Measurements from ENCODE around the gene RAI14.

RAI14 gene

DNA sequence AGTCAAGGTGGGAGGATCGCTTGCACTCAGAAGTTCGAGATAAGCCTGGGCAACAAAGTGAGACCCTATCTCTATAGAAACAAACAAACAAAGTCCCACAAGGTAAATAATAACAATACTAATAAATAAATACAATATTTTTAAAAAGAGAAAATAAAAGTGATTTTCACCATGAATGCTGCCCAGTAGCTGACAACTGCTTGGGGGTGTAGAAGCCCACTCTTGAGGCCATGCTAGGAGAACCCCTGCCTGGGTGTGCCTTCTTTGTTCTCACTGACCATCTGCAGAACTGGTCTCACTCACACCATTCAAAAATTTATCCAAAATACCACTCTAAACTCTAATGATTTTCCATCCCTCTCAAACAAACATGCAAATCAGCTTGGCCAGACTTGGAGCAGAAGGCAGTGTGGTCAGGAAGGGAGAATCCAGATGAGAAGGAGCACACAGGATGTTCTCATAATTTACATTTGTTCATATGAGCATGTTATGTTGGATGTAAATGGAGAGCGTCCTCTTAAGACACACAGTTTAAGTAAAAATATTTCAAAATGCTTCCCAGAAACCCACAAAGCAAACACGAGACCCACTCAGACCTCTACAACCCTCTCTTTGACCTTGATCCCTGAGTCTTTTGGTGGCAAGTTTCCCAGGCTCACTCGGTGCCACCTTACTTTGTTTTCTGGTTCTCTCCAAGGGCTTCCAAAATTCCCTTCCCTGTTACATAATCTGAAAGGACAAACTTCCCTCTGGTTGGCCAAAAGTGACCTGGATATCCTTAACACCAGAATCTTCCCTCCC, 7.9 kb upstream of the RAI14 start:
- no peak for DNase-seq

GRCh38 chr5:34648840-34649158, 7.3 kb upstream of the RAI14 start:
- DNase-seq, result peak; percentile 72

- DNase-seq, result no peak
Measured at GRCh38 chr5:34651791-34652190, 4.3 kb upstream of the RAI14 start.

- no peak for DNase-seq
Measured at GRCh38 chr5:34652466-34652865, 3.7 kb upstream of the RAI14 start.

- DNase-seq, result peak; percentile 85
Measured at GRCh38 chr5:34652914-34653313, 3.2 kb upstream of the RAI14 start.

DNA sequence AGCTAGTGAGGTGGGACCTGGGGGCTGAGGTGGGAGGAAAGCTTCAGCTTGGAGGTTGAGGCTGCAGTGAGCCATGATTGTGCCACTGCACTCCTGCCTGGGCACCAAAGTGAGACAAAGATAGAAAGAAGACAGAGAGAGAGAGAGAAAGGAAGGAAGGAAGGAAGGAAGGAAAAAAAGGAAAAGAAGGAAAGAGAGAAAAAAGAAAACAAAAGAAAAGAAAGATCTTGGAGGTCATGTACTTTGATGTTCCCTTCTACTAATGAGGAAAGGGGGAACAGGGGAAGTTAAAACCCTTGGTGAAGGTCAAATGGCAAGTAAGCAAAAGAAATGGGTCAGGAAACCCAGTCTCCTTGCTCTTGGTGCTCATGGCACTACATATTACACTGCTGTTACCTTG, 2.4 kb upstream of the RAI14 start:
- no peak for DNase-seq

DNA sequence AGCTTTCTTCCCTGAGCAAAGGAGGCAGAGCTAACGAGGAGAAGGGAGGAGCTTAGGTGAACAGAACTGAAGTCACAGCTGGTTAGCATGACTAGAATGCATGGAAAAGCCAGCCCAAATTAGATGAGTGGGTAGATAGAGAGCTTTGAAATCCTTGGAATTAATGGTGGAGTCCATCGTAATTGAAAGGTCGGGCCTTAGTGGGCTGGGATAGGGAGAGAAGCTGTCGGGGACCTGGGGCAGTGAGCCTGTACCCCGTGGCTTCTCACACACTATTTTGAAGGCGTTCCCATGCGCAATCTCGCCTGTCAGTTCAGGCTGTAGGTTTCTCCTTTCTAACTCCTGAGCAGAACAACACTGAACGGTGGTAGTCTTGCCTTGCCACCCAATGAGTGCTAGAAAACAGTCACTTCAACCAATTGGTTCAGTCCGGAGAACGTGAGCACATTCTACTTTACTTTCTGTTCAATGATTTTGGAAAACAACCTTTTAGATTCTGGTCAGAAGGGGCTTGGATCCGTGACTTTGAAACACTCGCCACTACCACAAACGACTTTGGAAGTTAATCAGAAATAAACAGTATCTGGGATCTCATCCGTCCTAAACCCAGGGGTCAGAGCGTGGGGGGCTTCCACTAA, 655 bp upstream of the RAI14 start:
- peak; percentile 86 for DNase-seq

GRCh38 chr5:34656700-34657273, 659 bp downstream of the RAI14 start:
- peak; percentile 22 for DNase-seq

GRCh38 chr5:34657274-34657921, 1.3 kb downstream of the RAI14 start:
- peak; percentile 45 for DNase-seq

DNA sequence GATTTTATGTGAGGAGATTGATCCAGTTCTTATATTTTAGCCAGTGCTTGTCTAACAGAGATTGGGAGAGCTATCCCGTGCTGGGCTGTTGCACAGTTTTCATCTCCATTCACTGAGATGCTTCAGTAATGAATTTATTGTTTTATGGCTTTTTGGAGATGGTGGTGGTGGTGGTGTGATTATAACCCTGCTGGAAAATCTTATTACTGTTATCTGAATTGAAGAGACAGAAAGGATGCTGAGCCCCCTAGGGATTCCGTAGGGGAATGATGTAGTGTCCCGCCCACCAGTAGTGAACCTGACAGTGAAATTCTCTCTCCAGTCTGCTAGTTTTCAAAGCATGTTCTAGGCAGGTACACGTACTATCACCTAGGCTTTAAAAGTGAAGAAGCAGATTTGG, 1.9 kb downstream of the RAI14 start:
- peak; percentile 75 for DNase-seq

DNA sequence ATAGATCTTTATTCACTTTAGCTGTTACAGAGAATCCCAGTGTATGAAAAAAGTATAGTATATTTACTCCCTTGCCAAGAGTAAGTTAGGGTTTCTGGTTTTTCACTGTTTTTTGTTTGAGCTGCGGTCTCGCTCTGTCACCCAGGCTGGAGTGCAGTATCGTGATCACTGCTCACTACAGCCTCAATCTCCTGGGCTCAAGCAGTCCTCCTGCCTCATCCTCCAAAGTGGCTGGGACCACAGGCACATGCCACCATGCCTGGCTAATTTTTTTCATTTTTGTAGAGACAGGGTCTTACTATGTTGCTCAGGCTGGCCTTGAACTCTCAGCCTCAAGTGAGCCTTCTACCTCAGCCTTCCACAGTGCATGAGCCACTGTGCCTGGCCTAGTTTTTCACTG, 3.0 kb downstream of the RAI14 start:
- no peak for DNase-seq

DNA sequence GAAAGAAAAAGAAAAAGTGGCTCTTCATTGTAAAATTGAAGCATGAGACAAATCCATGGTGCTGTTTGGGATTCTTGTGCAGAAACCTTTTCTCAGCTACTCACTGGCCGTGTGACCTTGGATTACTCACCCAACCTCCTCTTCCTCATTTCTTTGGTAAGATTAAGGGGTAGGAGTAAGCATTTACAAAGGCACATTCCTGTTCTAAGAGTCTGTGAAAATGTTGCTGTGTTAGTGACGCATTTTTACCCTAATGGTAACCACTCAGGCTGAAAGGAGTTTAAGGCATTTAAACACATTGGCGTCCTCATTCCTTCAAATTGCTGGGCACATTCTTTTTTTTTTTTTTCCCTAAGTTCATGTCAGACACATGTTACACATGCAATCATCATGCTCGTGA, 4.3 kb downstream of the RAI14 start:
- peak; percentile 93 for DNase-seq

DNA sequence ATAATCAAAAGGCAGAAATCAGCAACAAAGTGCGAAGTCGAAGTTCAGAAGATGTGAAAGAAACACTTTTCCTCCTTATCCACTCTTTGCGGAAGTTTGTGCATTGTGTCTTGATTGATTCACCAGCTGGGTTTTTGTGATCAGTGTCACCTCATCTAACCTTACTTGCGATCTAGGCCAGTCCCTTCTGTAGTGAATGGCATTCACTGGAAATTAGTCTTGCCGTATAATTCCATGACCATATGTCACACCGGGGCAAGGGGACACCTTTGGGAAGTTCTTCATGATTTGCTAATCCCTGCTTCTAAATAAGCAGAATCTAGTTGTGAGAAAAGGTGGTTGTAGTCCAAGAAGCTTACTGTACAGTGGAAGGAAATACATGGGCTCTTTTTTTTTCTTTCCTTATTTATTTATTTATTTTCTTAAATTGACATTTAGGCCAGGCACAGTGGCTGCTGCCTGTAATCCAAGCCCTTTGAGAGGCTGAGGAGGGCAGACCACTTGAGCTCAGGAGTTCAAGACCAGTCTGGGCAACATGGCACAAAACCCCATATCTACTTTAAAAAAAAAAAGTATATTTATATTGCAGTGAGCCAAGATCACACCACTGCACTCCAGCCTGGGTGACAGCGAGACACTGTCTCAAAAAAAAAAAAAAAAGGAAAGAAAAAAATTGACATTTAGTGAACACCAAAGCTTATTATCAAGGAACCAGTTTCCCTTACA, 7.8 kb downstream of the RAI14 start:
- DNase-seq, result no peak

DNA sequence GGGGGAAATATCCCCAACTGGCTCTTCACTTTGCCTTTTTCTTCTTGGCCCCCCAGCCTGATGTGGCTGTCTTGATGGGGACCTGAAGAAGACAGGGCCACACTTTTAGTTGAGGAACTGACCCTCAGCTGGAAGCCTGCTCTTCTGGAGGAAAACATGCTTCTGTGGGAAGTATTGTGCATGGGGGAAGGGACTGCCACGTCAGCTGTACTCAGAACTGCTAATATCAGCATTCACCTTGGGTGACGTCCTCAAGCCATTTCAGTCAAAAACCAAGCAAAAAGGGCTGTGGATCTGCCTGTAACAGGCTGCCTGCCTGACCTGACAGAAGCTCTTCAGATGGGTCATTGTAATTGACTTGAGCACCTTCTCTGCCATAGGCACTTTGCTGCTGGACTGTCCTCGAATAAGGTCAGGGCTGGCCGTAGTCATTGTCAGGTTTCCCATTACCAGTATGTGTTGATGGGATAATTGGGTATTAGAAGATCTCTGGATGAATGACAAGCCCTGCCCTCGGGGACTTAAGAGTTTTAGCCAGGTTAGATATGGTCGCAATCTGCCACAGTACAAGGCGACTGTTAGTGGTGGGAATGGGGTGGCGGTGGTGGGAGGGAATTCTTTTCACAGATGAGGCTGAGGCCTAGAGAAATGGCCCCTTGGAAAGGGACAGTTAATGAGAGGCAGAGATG, 10.4 kb downstream of the RAI14 start:
- DNase-seq, result no peak

- DNase-seq, result peak; percentile 54
Measured at GRCh38 chr5:34667705-34668104, 11.6 kb downstream of the RAI14 start.

DNA sequence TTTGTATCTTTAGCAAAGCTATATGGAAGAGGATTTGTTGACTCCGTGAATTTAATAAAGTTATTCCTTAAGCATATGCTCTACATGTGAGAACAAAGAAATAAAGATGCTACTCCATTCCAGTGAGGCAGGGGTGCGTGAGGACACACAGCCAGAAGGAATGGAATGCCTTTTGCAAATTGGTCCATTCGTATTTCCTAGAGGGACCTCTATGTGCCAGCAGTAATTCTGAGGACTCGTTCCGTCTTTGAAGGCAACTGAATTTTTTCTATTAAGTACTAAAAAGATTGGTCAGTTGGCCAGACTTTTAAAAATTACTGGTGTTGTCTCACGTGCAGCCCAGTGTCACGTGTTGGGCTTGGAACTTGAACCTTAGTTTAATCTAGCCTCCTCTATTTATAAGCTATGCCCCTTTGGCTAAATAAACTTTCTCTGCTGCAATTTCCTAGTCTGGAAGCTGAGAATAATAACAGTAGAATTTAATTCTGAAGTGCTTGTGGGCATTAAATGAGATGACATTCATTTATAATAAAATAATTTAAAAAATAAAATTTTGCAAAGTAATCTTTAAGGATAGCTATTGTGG, 13.9 kb downstream of the RAI14 start:
- no peak for DNase-seq

GRCh38 chr5:34672196-34672595, 16.1 kb downstream of the RAI14 start:
- DNase-seq, result no peak

DNA sequence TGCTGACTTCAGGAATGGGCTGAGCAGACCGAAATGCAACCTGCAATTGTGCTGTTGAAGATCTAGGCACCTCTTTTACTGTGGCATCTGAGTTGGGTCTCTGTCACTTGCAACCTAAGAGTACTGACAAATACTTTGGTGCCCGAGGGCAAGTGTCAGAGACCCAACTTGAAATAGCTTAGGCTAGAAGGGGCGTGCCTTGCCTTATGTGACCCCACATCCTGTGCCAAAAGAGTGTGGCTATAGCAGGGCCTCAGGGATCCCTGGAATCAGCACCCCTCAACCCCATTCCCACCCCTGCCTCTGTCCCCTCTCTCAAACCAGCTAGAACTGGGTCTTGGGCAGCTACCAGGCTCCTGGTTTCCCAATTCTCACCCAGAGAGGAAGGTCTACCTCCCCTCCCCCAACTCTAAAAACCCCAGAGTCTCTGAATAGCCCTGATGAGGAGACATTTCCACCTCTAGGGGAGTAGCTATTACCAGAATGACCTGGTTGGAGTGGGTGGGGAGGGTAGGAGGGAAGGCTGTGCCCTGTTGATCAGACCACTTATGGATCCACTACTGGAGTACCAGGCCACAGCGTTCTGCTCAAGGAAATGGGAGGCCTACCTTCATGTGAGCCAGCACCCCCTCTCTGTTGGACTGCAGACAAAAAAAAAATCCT, 17.5 kb downstream of the RAI14 start:
- DNase-seq, result no peak

DNA sequence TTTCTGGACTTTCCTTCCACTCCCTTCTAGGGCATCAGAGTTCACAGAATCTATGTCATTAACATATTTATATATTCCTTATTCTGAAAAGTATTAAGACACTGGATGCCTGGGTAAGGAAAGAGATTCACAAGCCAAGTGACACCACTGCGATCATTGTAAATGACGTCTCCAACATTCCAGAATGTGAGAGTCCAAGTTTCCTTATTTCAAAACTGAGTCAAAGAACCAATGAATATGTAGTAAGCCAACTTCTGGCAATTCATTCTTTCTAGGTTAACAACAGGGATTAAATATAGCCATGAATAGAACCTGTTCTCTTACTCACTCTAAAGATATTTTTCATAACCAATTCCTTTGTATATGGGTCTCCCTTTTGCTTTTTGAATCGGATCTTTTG, 18.1 kb downstream of the RAI14 start:
- DNase-seq, result peak; percentile 97

DNA sequence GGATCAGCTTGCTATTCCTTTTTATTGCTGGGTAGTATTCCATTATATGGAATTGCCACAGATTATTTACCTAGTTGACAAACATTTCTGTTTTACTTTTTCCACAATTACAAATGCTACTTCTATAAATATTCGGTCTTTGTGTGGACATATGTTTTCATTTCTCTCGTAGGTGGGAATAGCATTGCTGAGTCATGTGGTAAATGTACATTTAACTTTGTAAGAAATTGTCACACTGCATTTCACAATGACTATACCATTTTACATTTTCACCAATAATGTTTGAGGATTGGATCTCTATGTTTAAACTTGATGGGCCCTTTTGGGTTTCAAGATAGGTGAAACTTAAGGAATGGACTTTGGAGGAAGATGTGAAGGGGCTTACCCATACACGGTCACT, 19.7 kb downstream of the RAI14 start:
- peak; percentile 59 for DNase-seq

GRCh38 chr5:34676416-34676815, 20.3 kb downstream of the RAI14 start:
- DNase-seq, result peak; percentile 80

- peak; percentile 37 for DNase-seq
Measured at GRCh38 chr5:34677428-34677827, 21.3 kb downstream of the RAI14 start.

Data from fibroblast of skin of right biceps (primary cell).